NCI-H82 treated with DMSO at 0.1 percent for 48 hours (cell line): ENCODE data around the gene HSFX4.
"Not testable (repeated sequence)": the region's sequence is repeated elsewhere in the genome, so short reads cannot be mapped to it uniquely, and the experiment has no call there.

Experiments used
- DNase-seq: peaks from one replicate; lab custom pipeline; 2025; ENCODE audit not compliant: unreplicated experiment; lab: John Stamatoyannopoulos, UW

The HSFX4 gene, protein sequence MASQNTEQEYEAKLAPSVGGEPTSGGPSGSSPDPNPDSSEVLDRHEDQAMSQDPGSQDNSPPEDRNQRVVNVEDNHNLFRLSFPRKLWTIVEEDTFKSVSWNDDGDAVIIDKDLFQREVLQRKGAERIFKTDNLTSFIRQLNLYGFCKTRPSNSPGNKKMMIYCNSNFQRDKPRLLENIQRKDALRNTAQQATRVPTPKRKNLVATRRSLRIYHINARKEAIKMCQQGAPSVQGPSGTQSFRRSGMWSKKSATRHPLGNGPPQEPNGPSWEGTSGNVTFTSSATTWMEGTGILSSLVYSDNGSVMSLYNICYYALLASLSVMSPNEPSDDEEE

DNA sequence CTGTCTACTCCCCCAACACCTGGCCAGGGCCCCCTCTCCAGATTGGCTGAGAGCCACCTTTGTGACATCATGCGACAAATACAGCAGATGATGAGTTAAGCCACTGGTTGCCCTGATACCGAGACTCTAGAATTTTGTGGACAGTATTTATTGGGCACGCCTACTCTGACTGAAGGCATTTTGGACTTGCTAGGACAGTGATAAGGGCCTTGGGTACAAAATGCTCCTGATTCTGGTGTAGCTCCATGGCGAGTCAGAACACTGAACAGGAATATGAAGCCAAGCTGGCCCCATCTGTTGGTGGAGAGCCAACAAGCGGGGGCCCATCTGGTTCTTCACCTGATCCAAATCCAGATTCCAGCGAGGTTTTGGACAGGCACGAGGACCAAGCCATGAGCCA lies at the start of gene HSFX4:
Gene HSFX4, plus strand, starts transcription at position 174 of the 400 bp plus-strand sequence. Its CDS starts 72 bp downstream, at position 246.
- not testable (repeated sequence) for DNase-seq

DNA sequence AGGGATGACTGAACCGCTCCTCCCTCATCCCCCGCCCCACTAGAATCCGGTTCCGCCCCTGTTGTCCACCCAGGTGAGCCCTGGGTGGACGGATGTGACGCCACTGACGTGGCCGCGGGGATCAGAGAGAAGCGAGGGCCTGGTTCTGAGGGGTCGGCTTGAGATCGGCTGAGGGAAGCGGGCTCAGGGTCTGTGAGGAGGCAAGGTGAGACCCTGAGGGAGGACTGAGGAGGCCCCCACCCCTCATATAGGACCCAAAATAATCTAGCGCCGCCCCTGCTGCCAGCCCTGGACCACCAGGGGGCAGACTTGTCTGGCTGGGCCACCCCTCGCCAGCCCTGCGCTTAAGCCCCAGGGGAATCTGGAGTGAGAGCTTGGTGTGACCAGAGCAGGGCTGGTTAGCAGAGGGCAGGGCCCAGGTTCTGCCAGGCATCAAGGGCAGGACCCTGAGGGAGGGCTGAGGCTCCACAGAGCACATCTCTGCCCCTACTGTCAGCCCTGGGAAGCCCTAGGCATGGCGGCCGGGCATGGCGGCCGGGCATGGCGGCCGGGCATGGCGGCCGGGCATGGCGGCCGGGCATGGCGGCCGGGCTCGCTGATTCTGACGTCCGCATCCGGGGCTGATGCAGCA lies 48.2 kb upstream of the HSFX4 start, which contains the start of gene MAGEA8:
Gene MAGEA8, plus strand, starts transcription at position 103 of the 631 bp plus-strand sequence. CDS start 3,090 bp downstream, outside the sequence.
- no peak for DNase-seq

DNA sequence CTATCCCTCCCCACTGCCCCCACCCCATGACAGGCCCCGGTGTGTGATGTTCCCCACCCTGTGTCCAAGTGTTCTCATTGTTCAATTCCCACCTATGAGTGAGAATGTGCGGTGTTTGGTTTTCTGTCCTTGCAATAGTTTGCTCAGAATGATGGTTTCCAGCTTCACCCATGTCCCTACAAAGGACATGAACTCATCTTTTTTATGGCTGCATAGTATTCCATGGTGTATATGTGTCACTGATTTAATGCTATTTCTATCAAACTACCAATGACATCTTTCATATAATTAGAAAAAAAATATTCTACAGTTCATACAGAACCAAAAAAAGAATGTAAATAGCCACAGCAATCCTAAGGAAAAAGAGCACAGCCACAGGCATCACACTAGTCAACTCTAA lies 38.5 kb upstream of the HSFX4 start:
- DNase-seq, result not testable (repeated sequence)

DNA sequence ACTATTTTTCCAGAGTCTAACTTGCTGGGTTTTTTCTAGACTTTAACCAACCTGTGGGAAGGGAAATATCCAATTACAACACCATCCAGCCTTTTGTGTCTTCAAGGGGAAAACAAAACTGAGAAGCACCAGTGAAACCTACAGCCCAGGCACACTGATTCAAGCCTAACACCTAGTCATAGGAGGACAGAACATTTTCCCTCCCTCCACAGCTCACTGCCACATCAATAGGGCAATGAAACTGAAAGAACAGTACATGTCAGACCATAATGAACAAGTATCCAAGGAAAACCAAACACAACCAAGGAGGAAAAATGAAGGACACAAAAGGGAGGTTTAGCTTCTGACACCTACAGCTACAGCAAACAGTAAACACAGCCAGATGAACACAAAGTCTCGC lies 30.8 kb upstream of the HSFX4 start:
- DNase-seq, result no peak

DNA sequence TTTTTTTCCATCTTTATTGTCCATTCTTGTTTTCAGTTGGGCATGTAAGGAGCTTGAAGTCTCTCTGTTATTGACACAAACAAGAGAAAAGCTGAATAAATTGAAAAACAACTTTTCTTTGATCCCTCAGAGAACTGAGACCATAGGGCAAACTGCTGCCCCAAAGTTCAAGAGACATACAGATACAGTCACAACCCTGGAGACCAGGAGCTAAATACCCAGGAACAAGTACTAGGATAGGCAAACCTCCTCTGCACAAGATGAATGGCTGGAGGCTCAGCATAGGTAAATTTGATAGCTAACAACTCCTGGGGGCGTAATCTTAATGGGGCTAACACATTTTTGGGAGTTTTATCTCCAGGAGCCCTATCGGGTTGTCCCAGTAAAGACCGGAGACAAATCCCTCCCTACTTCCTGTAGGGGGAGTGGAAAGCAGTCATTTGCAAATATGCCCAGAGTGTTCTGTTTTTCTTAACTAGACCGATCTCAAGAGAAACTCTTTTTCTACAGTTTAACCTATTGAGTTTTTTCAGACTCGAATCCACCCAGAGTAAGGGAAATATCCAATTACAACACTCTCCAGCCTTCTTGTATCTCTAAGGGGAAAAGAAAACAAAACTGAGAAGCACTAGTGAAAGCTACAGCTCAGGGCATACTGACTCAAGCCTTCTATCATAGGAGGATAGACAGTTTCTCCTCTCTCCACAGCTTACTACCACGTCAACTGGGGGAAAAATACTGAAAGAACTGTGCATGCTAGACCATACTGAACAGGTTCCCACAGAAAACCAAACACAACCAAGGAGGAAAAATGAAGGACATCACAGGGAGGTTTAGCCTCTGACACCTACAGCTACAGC lies 25.3 kb upstream of the HSFX4 start:
- DNase-seq, result no peak

DNA sequence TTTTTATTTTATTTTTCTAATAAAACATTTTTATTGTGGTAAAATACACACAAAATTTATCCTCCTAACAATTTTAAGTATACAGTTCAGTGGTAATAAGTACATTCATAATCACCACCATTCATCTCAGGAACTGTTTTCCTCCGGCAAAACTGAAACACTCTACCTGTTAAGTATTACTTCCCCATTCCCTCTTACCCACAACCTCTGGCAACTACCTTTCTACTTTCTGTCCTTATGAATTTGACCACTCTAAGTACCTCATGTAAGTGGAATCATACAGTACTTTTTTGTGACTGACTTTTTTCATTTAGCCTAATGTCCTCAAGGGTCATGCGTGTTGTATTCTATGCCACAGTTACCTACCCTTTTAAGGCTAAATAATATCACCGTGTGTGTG lies 21.1 kb upstream of the HSFX4 start:
- DNase-seq, result no peak

DNA sequence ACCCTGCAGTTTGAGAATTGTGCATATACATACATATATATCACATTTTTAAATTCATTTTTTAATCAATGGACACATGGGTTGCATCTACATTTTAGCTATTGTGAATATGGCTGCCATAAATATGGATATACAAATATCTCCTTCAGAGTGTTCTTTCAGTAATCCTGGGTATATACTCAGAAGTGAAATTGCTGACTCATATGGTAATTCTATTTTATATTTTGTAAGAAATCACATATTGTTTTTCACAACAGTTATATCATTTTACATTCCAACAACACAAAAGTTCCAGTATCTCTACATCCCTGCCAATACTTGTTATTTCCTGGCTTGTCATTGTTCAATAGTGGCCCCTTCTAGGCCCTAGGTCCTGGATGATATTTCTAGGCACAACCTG lies 20.6 kb upstream of the HSFX4 start:
- no peak for DNase-seq

DNA sequence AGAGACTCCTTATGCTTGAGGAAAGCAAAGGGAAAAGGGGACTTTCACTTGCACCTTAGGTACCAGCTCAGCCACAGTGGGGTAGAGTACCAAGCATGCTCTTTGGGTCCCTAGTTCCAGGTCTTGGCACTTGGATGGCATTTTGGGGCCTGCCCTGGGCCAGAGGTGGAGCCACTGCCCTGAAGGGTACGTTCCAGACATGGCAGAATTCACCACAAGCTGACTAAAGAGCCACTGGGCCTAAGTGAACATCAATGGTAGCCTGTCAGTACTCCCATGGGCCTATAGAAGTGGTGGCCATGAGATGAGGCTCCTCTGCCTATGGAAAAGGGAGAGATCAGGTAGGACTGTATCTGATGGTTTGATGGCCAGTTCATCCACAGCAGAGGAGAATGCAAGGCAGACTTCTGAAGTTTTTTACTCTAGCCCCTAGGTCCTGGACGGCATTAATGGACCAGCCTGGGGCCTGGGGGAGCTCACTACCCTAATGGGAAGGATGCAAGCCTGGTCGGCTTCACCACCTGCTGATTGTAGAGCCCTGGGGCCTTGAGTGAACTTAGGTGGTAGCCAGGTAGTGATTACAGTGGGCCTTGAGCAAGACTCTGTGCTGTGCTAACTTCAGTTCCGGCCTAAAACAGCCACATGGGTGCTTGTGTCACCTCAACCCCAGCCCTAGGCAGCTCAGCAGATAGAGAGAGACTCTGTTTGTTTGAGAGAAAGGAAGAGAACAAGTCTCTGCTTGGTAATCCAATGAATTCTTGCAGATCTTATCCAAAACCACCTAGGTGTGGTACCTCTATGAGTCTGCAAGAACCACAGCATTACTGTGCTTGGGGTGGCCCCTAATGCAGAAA lies 19.8 kb upstream of the HSFX4 start:
- no peak for DNase-seq

DNA sequence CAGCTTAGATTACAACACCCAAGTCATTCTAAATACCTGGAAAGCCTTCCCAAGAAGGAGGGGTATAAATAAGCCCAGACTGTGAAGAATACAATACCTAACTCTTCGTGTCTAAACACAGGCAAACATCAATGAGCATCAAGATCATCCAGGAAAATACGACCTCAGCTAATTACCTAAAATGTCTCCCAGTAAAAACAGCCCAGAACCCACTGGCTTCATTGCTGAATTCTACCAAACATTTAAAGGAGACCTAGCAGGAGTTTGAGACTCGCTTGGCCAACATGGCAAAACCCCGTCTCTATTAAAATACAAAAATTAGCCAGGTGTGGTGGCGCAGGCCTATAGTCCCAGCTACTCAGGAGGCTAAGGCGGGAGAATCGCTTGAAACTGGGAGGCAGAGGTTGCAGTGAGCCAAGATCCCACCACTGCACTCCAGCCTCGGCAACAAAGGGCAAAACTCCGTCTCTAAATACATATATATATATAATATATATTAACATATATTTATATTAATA lies 19.1 kb upstream of the HSFX4 start:
- DNase-seq, result no peak

DNA sequence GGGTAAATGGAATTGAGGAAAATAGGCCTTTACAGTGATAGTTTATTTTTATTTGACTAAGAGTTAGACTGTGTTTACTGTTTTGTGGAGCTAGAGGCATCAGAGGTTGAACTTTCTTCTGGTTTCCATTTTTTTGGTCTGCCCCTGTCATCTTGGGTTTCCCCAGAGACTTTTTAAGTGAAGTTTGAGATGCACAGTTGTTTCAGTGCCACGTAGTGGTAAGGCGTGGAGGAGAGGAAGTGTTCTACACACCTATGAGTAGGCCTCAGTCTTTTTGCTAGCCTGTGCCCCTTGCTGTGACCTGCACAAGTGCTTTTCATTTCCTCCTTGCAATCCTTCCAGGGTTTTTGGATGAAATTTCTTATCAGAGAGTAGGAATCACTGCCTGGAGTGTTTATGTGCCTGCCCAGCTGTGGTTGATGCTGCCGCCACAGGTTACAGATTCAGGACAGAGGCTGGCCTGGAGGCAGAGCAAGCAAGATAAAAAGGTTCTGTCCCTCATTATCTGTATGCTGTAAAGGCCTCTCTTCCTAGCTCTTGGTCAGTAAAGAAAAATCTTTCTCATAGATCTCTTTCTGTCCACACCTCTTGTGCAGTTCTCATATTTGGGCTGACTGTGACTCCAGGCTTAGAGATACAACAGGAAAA lies 12.5 kb upstream of the HSFX4 start:
- no peak for DNase-seq

DNA sequence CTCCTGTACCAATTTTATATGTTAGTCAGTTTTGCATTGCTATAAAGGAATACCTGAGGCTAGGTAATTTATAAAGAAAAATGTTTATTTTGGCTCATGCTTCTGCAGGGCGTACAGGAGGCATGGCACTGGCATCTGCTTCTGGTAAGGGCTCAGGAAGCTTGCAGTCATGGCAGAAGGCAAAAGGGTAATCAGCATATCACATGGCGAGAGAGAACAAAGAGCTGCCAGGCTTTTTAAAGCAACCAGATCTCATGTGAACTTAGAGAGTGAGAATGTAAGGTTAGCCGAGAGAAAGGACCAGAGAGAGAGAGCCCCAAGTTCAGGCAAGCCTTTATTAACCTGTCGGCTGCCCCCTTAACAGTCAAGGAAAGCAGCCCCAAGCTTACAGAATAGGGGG lies 5.5 kb upstream of the HSFX4 start:
- not testable (repeated sequence) for DNase-seq

DNA sequence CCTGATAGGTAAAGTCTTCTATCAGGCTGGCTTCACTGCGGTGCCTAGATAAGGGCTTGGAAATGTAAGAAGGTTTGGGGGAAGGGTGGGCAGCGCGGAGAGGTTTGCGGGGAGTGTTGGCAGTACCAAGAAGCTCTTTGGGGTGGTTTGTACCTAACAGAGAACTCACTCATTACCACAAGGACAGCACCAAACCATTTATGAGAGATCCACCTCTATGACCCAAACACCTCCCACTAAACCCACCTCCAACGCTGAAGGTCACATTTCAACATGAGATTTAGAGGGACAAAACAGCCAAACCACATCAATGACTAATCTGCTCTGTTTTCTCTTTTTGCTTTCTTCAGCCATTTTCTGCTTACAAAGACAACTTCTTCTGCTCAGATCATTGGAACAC lies 4.9 kb upstream of the HSFX4 start:
- not testable (repeated sequence) for DNase-seq

DNA sequence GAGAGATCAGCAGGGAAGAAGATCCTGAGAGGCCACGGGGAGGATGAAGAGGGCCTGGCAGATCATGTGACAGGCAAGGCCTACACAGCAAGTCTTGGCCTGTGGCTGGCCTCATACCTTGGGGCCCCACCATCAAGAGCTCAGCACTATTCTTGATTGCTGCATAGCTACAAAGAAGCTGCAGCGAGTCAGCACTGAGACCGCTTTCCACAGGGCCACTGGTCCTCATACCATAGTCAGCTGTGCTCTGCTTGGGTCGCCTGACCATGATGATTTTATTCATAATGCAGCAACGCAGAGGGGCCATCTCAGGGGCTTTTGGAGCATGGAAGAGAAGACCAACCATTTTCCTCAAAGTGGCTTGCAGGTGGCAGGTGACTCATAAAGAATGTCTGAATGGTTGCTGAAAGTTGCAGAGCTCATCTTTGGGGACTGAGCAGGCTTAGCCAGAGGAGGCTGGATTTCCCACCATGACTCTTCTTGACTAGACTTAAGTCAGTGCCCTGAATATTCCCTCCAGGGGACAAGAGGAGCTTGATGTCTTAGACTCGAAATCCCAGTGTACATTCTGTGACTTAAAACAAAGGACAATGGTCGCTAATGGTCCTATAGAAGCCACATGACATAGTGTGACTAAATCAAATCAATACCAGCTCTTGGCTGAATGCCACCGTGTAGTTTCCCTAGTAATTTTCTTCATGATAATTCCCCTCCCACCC lies 2.0 kb upstream of the HSFX4 start:
- DNase-seq, result not testable (repeated sequence)

DNA sequence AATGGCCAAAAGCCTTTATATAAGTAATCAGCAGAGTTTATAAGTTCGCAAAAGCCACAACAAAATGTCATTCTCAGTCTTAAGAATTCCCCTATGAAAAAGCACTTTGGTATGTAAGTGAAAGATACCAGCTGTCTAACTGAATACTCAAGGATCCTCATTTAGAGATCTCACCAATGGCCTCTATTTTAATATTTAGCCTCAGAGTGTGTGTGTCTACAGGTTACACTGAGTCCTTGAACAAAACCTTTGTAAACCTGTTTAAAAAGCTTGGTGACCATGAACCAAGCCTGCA lies 1.5 kb upstream of the HSFX4 start:
- DNase-seq, result not testable (repeated sequence)

DNA sequence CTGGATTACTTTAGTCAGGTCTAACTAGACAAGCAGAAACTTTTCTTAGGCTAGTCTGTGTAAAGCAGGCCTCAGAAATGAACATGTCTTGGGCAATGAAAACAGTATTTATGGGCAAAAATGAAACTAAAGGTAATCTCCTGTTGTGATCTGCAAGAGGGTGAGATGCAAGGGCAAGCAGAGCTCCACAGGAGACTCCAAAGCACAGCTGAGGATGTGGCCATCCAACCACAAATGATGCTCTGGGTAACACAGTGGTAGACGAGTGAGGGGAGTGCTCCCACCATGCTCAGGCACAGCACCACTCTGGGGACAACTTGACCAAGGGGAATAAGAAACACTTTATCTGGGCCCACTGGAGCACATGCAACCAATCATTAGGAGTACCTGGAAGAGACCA lies 738 bp upstream of the HSFX4 start:
- DNase-seq, result not testable (repeated sequence)

DNA sequence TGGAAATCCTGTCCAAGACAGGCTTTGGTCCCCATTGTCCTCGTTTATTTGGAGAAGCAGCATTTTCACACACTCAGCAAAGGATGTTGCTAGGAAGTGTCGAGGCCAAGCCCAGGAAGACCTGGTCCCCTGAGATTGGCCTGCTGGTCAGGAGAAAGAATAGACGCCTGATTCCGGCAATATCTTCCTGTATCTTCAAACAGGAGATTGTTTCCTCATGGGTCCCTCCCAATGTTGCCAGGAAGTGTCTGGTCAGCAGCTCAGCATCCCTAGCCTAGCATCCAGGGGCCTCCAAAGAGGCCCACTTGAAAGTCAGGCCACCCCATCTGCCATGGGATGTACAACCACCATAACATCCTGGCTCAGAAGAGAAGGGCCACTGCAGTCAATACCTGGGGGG lies 2.0 kb downstream of the HSFX4 start:
- not testable (repeated sequence) for DNase-seq

DNA sequence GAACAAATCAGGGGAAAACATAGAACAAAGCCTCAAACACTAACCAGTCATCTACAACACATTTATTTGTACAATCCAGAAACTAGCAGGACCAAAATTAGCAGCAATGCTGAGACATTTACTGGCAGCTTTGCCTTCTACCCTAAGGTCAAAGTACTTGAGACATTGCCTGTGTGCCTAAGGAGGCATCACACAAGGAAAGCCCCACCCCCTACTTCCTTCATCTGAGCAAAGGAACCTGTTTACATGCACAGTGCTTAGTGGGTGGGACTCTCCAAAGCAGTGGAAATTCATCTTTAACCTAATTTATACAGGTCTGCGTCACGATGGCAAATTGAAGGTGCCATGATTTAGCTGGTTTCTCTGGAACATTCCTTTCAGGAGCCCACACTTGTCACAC lies 2.8 kb downstream of the HSFX4 start:
- not testable (repeated sequence) for DNase-seq

DNA sequence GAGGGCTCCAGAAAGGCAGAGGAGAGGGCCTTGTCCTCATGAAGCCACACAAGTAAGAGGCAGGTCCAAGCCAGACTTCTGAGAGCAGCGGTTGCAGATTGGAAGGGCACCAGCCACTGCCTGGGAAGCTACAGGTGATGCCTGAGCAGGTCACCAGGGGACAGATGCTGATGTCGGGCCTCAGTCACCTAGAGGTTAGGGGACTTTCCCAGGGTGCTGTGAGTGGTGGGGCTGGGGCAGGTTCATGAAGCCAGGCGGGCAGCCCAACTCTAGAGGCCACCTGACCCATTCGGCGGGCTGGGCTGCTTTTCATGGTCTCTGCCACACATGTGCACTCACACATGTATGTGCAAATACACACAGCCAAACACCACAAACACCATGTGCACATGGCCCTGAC lies 3.6 kb downstream of the HSFX4 start:
- not testable (repeated sequence) for DNase-seq

DNA sequence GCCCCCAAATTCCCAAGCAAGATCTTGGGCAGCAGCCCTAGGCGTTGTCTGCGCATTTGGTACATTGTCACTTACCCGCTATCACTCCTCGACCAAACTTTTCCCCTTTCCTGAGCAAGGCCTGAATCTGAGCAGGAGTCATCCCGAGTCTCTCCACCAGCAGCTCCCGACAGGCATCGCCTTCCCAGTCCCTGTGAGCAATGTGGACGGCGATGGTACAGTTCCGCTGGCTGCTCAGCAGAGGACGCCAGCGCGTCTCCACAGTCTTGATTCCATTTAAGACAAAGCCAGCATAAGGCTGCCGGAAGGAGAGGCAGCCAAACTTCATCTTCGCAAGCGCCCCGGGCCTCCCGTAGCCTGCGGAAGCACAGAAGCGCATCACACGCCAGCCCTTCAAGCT lies 4.2 kb downstream of the HSFX4 start:
- DNase-seq, result not testable (repeated sequence)
